ENCODE measurements around the gene MCM3AP.

Gene MCM3AP

GRCh38 chr21:46285206-46285661, at the start of gene MCM3AP:
Gene MCM3AP (minus strand): TSS chr21:46285611. CDS start chr21:46285286, 325 bp downstream.
- DNase-seq = no peak

GRCh38 chr21:46334351-46335140, 49.1 kb upstream of the MCM3AP start:
- no peak for DNase-seq

- DNase-seq = no peak
Measured at GRCh38 chr21:46329796-46330195, 44.4 kb upstream of the MCM3AP start.

GRCh38 chr21:46328151-46328550, 42.7 kb upstream of the MCM3AP start:
- no peak for DNase-seq

- DNase-seq = no peak
Measured at GRCh38 chr21:46327711-46328110, 42.3 kb upstream of the MCM3AP start.

GRCh38 chr21:46326110-46326703, 40.8 kb upstream of the MCM3AP start:
- DNase-seq = no peak

- peak; percentile 15 for DNase-seq
Measured at GRCh38 chr21:46325073-46325912, 39.9 kb upstream of the MCM3AP start.

GRCh38 chr21:46324390-46325072, 39.1 kb upstream of the MCM3AP start:
- peak; percentile 36 for DNase-seq

GRCh38 chr21:46323710-46324389, 38.4 kb upstream of the MCM3AP start, which contains the start of the genes C21orf58 and PCNT:
Gene C21orf58 (minus strand): TSS chr21:46323870. CDS start chr21:46322738, 1,132 bp downstream.
Gene PCNT (plus strand): TSS chr21:46324156. CDS start chr21:46324229, 73 bp downstream.
- peak; percentile 95 for DNase-seq

GRCh38 chr21:46323227-46323709, 37.9 kb upstream of the MCM3AP start:
- no peak for DNase-seq

- DNase-seq = no peak
Measured at GRCh38 chr21:46322351-46323226, 37.2 kb upstream of the MCM3AP start.

GRCh38 chr21:46320331-46320801, 35.0 kb upstream of the MCM3AP start:
- no peak for DNase-seq

GRCh38 chr21:46319186-46319585, 33.8 kb upstream of the MCM3AP start:
- DNase-seq = no peak

- no peak for DNase-seq
Measured at GRCh38 chr21:46318464-46318845, 33.0 kb upstream of the MCM3AP start.

- DNase-seq = no peak
Measured at GRCh38 chr21:46317710-46318463, 32.5 kb upstream of the MCM3AP start.

- DNase-seq = no peak
Measured at GRCh38 chr21:46316708-46317324, 31.4 kb upstream of the MCM3AP start.

- DNase-seq = no peak
Measured at GRCh38 chr21:46314441-46315020, 29.1 kb upstream of the MCM3AP start.

GRCh38 chr21:46312949-46313348, 27.5 kb upstream of the MCM3AP start:
- DNase-seq = no peak

- DNase-seq = no peak
Measured at GRCh38 chr21:46311568-46311967, 26.2 kb upstream of the MCM3AP start.
